Stimulated activated naive CD8-positive, alpha-beta T cell treated with anti-CD3 and anti-CD28 coated beads, Interleukin-15, amount 100 ng/mL, for 72 hours (primary cell): ENCODE measurements around the gene BLACAT1.
A peak's percentile ranks its signal among the peaks of the same experiment; 100 is the strongest.

Experiments used
- ATAC-seq: fragments of 150-1000 bp; cut with Tn5 transposase; 2 replicates; pipeline ENCODE4 v1.10.0; 2021; ENCODE audit warnings: mild to moderate bottlenecking, moderate library complexity
- DNase-seq, 2 donors: peaks; one replicate each; pipeline ENCODE4 v3.0.0; 2021 to 2022
- H3K27ac Mint-ChIP-seq, 2 donors: one replicate each; pipeline ENCODE4 v1.8.0; 2022; ENCODE audit warnings: mild to moderate bottlenecking in 2 of 2, mixed read lengths in 2 of 2, moderate library complexity in 2 of 2
- H3K27me3 Mint-ChIP-seq: one replicate; pipeline ENCODE4 v1.8.0; 2022; ENCODE audit warnings: mixed read lengths
- H3K4me1 Mint-ChIP-seq: one replicate; pipeline ENCODE4 v1.8.0; 2022; ENCODE audit warnings: mild to moderate bottlenecking, mixed read lengths
- H3K4me3 Mint-ChIP-seq, 2 donors: one replicate each; pipeline ENCODE4 v1.8.0; 2022; ENCODE audit warnings: mild to moderate bottlenecking in 2 of 2, mixed read lengths in 2 of 2, moderate library complexity in 1 of 2
- H3K9me3 Mint-ChIP-seq, 2 donors: one replicate each; pipeline ENCODE4 v1.8.0; 2022; ENCODE audit warnings: mixed read lengths in 2 of 2

BLACAT1 gene

DNA sequence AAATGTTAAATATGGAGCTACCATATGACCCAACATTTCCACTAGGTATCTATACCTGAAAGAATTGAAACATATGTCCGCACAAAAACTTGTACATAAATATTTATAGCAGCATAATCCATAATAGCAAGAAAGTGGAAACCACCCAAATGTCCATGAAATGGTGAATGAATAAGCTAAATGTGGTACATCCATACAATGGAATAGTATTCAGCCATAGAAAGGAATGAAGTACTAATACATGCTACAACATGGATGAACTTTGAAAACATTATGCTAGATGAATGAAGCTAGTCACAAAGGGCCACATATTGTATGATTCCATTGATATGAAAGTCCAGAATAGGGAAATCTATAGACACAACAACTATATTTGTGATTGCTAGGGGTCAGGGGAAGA is 20.0 kb upstream of the BLACAT1 start:
- ATAC-seq (no peak), DNase-seq (no peak)
- Mint-ChIP-seq H3K27ac (no peak overlapping the region), H3K4me3 (no peak overlapping the region), H3K4me1 (peaks cover 33% of the 10 kb centered on the region), H3K27me3 (peaks cover 58% of the 10 kb centered on the region), H3K9me3 (peaks cover 21 to 28% of the 10 kb centered on the region in 2 donors)

DNA sequence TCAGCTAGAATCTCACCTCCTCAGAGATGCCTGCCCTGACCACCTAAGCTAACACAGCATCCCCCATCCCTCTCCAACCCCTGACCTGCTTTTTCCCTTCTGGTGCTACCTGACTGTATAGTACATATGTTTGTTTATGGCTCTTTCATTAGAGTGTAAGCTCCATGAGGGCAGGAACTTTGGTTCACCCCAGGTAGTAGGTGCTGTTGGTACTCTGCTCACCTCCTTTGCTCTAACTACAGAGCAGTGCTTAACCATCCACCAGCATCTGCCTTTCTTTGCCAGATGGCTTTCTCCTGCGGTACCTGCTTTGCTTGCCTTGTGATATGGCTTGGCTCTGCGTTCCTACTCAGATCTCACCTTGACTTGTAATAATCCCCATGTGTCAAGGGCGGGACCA is 18.7 kb upstream of the BLACAT1 start:
- no peak for DNase-seq
- no peak for ATAC-seq
- no peak overlapping the region for H3K27ac Mint-ChIP-seq
- peaks cover 60% of the 10 kb centered on the region for H3K27me3 Mint-ChIP-seq
- no peak overlapping the region for H3K4me3 Mint-ChIP-seq
- peaks cover 20% of the 10 kb centered on the region for H3K4me1 Mint-ChIP-seq
- H3K9me3 Mint-ChIP-seq = peaks cover 21 to 28% of the 10 kb centered on the region in 2 donors

DNA sequence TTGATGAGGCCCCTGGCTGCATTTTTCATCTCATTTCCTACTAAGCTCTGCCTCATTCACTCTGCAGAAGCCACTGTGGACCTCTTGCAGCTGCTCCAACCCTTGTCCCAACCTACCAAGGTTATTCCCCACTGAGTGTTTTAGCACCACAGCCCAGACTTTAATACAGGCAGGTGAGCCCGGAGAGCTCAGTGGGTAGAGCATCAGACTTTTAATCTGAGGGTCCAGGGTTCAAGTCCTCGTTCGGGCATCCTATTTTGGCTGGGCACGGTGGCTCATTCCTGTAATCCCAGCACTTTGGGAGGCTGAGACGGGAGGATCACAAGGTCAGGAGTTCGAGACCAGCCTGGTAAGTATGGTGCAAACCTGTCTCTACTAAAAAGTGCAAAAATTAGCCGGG is 18.1 kb upstream of the BLACAT1 start:
- ATAC-seq (no peak), DNase-seq (no peak)
- H3K4me3 Mint-ChIP-seq = no peak overlapping the region
- H3K27me3 Mint-ChIP-seq = peaks cover 66% of the 10 kb centered on the region
- H3K27ac Mint-ChIP-seq = no peak overlapping the region
- peaks cover 17% of the 10 kb centered on the region for H3K4me1 Mint-ChIP-seq
- H3K9me3 Mint-ChIP-seq = peaks cover 21 to 28% of the 10 kb centered on the region in 2 donors

DNA sequence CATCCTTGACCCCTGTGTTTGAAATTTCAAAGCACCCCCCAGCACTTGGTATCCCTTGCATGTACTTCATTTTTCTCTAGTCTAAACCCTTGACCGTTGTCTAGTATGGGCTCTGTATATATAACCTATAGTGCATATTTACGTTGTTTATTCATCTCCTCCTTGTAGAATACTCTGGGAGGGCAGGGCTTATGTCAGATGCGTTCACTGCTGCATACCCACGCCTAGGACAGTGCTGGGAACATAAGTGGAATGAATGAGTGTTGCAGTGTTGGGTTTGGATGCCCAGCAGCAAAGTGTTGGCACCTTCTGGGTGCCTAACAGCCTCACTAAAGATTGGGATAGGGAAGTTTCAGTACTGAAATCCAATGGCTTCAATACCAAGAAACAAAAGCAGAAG is 17.6 kb upstream of the BLACAT1 start:
- ATAC-seq = no peak
- peak overlapping the region in 1 of 2 donors; percentile 58 for H3K4me3 Mint-ChIP-seq
- peaks cover 17% of the 10 kb centered on the region for H3K4me1 Mint-ChIP-seq
- no peak for DNase-seq
- peaks cover 70% of the 10 kb centered on the region for H3K27me3 Mint-ChIP-seq
- H3K27ac Mint-ChIP-seq = no peak overlapping the region
- peaks cover 21 to 28% of the 10 kb centered on the region in 2 donors for H3K9me3 Mint-ChIP-seq

DNA sequence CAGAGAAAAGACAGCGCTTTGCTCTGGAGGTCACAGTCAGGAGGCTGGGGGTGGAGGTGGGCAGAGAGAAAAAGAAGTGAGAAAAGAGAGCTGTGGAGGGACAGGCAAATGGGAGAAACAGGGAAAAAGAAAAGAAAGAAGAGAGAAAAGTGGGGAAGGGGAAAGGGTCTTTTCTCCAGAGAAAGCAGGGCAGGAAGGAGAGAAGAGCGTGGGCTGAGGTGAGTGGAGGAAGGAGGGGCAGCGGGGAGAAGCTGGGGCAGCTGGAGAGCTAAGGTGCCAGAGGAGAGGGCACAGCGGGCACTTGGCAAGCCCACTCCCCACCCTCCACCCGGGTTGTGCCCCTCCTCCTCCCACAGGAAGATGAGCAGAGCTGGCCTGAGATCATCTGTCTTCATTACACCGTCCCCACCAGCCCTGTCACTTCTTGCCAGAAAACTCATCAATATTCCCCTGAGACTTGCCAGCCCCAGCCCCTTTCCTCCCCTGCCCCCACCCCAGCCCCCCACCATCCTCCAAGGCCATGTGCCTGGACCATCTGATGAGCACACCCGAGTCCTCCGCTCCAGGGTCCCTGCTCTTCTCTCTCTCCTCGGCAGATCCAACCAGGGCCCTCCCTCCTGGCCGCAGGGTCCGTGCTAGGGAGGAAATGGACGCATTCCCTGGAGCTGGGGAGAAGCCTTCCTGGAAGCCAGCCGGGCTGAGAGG is 17.0 kb upstream of the BLACAT1 start:
- H3K4me1 Mint-ChIP-seq = peaks cover 17% of the 10 kb centered on the region
- H3K27ac Mint-ChIP-seq = peak overlapping the region in 1 of 2 donors; percentile 7
- ATAC-seq (no peak), DNase-seq (no peak)
- peaks cover 76% of the 10 kb centered on the region for H3K27me3 Mint-ChIP-seq
- H3K9me3 Mint-ChIP-seq = peaks cover 21 to 28% of the 10 kb centered on the region in 2 donors
- peak overlapping the region in 1 of 2 donors; percentile 58 for H3K4me3 Mint-ChIP-seq

DNA sequence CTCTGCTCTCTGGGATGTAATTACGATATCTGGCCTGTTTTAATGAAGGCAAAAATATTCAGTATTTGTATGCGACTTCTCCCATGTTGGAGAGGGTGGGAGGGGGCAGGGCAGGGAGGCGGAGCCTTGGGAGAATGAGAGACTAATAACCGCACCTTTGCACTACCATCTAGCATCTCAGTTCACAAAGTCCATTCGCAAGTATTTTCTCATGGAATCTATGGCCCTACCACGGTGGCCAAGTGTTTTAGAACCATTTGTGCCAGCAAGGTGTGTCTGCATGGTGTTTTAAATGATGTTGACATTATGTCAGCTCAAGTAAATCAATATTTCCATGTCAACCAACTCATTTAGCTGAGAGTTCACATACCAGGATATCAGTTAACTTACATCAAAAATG is 14.3 kb upstream of the BLACAT1 start:
- ATAC-seq (no peak), DNase-seq (no peak)
- Mint-ChIP-seq H3K27me3 (peaks cover 72% of the 10 kb centered on the region), H3K4me3 (no peak overlapping the region), H3K9me3 (peaks cover 7 to 8% of the 10 kb centered on the region in 2 donors), H3K27ac (no peak overlapping the region), H3K4me1 (peaks cover 17% of the 10 kb centered on the region)

DNA sequence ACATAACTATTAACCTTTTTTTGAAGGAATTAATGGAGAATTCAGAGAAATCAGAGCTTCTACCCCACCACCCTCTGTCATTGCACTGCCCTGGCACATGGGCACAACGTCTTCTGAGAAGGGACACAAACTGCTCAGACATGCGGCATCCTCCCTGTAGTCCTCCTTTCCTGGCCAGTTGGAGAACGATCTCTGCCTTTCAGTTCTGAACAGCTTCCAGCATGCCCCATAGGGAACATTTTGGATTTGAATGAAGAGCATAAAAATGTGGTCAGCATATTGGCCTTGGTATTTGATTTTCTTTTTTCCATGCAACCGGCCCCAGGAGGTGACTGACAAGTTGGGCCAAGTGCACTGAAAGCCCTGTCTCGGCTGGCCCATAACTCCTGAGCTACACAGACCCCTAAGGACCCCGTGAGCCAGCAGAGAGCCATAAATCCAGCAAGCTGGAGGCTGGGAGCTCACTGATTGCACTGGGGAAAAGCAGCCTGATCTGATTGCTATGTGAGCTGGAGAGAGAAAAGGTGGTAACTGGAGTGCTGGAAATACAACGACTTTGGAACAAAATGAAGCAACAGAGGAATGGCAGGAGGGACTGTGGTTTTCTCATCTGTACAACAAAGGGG is 10.9 kb upstream of the BLACAT1 start:
- ATAC-seq (no peak), DNase-seq (no peak)
- no peaks in the 10 kb centered on the region for H3K4me1 Mint-ChIP-seq
- no peaks in the 10 kb centered on the region for H3K9me3 Mint-ChIP-seq
- H3K27me3 Mint-ChIP-seq = peaks cover 38% of the 10 kb centered on the region
- no peak overlapping the region for H3K4me3 Mint-ChIP-seq
- peak overlapping the region; percentile 2 to 34 for H3K27ac Mint-ChIP-seq

DNA sequence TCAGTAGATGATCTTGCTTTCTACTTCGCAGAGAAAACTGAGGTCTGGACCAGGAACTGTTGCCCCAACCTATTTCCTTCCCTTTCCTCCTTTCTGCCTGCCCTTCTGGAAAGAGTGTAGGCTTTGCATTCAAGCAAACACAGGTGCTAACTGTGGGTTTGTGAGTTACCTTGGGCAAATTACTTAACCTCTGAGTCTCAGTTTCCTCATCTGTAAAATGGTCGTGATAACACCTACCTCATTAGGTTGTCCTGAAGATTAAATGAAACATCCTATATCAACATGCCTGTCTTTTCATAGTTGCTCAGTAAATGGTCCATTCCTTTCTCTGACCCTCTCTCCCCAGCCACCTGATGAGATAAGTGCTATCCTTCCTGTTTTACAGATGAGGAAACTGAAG is 9.5 kb upstream of the BLACAT1 start:
- no peak for DNase-seq
- no peak for ATAC-seq
- Mint-ChIP-seq H3K27ac (no peak overlapping the region), H3K9me3 (no peaks in the 10 kb centered on the region), H3K4me1 (no peaks in the 10 kb centered on the region), H3K27me3 (peaks cover 34% of the 10 kb centered on the region), H3K4me3 (no peak overlapping the region)

DNA sequence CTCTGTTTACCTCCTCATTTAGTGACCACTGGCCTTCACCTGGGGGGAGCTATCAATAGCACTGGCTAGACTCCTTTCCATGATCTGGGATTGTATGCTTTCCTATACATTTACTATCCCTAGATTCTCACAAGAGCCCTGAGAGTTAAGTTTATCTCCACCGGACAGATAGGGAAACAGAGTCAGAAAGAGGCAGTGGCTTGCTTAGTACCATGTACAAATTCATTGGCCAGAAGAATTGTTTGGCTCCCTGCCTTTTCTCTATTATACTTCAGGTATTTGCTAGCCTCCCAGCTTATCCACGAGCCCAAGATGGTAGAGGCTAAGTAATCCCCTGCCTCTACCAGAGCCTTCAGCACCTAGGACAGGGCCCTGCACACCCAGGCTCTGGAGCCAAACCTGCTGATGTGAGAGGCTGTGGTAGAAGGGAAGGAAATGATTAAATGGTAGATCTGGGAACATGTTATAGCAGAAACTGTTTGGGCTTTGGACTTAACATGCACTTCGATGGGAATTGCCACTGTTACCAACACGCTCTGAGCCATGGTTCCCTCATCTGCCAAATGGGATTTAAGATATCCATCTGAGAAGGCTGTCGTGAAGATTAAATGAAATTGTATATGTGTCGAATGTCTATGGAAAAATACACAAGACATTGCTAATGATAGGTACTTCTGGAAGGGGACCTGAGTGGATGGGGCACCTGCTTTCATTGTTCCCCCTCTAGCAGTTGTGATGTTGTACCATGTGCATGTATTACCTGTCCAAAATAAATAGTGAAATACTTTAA is 3.1 kb upstream of the BLACAT1 start:
- H3K27me3 Mint-ChIP-seq = peaks cover 65% of the 10 kb centered on the region
- no peak for DNase-seq
- H3K9me3 Mint-ChIP-seq = no peaks in the 10 kb centered on the region
- peaks cover 14% of the 10 kb centered on the region for H3K4me1 Mint-ChIP-seq
- H3K4me3 Mint-ChIP-seq = no peak overlapping the region
- ATAC-seq = no peak
- H3K27ac Mint-ChIP-seq = no peak overlapping the region

DNA sequence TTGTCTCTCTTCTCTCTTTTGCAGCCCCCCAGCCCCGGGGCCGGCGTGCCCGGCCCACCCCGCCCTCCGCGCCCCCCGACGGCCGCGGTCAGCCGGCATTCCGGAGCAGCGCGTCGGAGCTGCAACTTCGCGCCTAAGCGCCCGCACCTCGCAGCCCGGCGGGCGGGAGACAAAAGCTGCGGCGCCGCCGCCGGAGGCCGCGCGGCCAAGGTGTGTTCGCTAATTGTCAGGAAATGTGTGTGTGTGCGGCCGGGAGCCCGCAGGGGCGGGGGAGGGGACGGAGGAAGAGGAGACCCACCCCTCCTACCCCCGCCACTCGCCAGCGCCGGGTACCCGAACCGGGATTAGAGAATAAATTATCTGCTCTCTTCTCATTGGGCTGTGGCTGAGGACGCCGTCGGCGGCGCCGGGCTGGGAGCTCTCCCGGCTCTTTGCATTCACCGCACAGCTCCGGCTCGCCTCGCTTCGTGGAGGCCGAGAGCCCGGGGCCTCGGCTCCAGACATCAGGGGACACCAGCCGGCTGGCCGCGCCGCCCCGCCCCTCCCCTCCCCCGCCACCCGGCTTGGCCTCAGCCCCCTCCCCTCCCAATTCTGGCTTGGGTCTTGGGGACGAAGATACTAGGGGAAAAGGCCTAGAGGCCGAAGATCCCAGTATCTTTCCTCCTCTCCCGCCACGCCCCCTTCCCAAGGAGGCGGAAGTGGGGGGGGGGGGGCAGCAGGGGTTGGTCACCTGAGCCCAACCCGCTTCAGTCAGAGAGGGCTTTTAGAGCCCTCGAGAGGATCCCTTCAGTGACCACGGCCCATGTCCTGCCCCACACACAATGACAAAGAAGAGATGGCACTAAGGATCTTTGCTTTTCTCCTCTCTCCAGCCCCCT is 1.3 kb upstream of the BLACAT1 start:
- peaks cover 14% of the 10 kb centered on the region for H3K4me1 Mint-ChIP-seq
- no peak overlapping the region for H3K27ac Mint-ChIP-seq
- DNase-seq (no peak), ATAC-seq (peak; percentile 37)
- H3K9me3 Mint-ChIP-seq = no peaks in the 10 kb centered on the region
- peaks cover 84% of the 10 kb centered on the region for H3K27me3 Mint-ChIP-seq
- peak overlapping the region; percentile 47 to 69 for H3K4me3 Mint-ChIP-seq

DNA sequence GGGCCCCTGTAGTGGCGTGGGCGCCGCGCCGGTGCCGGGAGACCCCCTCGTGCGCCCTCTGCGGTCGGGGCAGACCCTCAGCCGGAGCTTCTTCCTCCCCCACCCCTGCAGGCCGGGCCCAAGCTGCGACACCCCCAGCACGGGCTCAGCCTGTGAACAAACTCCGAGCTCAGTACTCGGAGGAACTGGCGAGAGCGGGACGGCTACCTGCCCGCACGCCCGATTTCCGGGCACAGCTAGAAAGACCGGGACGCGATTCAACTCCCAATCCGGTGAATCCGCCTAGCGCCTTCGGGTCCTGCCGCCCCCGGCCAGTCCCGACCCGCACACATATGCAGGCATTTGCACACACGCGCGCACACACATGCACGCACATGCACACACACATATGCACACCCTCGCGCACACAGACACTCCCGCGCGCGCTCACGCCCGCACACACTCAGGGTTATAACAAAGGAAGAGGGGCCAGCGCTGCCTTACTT is 580 bp upstream of the BLACAT1 start:
- Mint-ChIP-seq H3K27me3 (peaks cover 91% of the 10 kb centered on the region), H3K4me3 (peak overlapping the region; percentile 69)
- ATAC-seq = peak; percentile 41

DNA sequence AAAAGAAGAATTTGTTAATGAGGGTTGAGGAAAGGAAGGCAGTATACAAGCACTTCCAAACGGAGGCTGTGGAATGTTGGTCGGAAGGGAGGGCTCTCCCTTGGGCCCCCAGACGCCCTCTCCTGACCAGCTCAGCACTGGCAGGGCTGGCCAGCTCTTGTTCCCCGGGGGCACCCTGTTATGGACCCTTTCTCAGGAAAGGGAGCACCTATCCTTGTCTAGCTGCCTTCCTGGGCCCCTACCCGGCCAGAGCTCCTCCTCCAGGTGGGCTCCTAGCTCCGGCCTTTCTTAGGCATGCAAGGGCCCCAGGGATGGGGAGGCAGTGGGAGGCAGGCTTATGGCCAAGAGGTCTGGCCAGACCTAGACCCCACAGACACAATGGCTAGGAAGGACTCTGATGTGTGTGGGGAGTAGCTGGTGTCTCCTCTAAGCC is 926 bp downstream of the BLACAT1 start:
- Mint-ChIP-seq H3K4me3 (no peak overlapping the region), H3K27ac (no peak overlapping the region), H3K9me3 (no peaks in the 10 kb centered on the region), H3K27me3 (peaks cover 94% of the 10 kb centered on the region), H3K4me1 (peaks cover 14% of the 10 kb centered on the region)
- DNase-seq (no peak), ATAC-seq (no peak)

More for the DNA sequence above, 580 bp upstream of the BLACAT1 start:
- Mint-ChIP-seq H3K9me3 (no peaks in the 10 kb centered on the region), H3K27ac (no peak overlapping the region), H3K4me1 (peaks cover 14% of the 10 kb centered on the region)
- DNase-seq = no peak

DNA sequence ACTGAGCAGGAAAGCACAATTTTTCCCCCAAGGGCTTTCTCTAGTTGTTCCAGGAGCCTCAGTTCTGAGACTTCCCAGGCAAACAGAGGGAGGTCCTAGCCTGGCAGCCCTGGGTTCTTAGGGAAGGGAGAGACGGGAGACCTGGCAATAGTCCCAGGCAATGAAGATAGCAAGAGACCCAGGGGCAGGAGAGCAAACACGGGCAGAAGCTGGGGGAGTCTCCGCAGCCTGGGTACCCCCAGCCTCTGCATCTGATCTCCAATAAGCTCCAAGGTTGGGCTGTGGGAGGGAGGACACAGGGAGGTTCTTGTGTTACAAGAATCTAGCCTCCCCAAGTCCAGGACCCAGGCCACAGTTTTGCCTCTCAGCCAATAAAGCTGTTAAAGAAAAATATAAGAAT is 2.4 kb downstream of the BLACAT1 start:
- H3K4me3 Mint-ChIP-seq = no peak overlapping the region
- DNase-seq = no peak
- H3K27ac Mint-ChIP-seq = no peak overlapping the region
- peaks cover 80% of the 10 kb centered on the region for H3K27me3 Mint-ChIP-seq
- peaks cover 23% of the 10 kb centered on the region for H3K4me1 Mint-ChIP-seq
- H3K9me3 Mint-ChIP-seq = no peaks in the 10 kb centered on the region
- no peak for ATAC-seq

DNA sequence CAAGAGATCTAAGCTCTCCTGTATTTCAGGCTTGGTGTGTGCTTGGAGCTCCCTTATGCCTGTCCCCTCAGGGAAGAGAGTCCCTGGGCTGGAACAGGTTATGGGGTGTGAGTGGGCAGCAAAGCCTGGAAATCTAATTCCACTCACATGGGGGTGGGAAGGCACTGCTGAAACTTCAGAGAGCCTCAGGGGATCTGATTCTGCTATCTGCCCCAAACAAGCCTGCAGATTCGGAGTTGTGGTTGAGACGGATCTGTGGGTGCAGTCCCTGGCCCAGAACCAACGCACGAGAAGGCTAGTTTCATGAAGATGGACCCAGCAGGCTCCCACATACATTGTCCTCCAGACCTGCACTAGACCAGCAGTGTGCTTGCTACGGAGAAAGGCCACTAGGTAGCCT is 2.9 kb downstream of the BLACAT1 start:
- Mint-ChIP-seq H3K4me1 (peaks cover 23% of the 10 kb centered on the region), H3K27ac (no peak overlapping the region), H3K9me3 (no peaks in the 10 kb centered on the region), H3K27me3 (peaks cover 75% of the 10 kb centered on the region), H3K4me3 (no peak overlapping the region)
- no peak for ATAC-seq
- DNase-seq = no peak

DNA sequence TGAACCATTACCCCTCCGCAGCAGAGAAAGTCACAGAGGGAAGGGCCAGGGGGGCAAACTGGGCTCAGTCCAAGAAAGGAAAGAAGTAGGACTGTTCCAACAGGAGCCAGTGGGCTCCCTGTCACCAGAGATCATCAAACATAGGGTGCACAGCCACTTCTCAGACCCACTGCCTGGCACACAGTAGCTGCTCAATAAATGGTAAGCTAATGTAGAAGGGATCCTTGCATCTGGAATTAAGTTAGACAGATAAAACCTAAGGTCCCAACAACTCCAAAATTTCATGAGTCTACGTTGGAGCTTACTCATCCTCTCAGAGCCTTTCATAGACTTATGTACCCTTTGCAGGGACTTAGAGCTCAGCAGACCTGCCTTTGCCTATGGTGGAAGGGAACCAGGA is 3.5 kb downstream of the BLACAT1 start:
- peaks cover 69% of the 10 kb centered on the region for H3K27me3 Mint-ChIP-seq

More for the DNA sequence above, 3.5 kb downstream of the BLACAT1 start:
- ATAC-seq (no peak), DNase-seq (no peak)
- no peak overlapping the region for H3K4me3 Mint-ChIP-seq
- H3K9me3 Mint-ChIP-seq = no peaks in the 10 kb centered on the region
- H3K27ac Mint-ChIP-seq = no peak overlapping the region
- peaks cover 23% of the 10 kb centered on the region for H3K4me1 Mint-ChIP-seq
